Measurements from ENCODE around the gene KRTAP10-7.

DNA sequence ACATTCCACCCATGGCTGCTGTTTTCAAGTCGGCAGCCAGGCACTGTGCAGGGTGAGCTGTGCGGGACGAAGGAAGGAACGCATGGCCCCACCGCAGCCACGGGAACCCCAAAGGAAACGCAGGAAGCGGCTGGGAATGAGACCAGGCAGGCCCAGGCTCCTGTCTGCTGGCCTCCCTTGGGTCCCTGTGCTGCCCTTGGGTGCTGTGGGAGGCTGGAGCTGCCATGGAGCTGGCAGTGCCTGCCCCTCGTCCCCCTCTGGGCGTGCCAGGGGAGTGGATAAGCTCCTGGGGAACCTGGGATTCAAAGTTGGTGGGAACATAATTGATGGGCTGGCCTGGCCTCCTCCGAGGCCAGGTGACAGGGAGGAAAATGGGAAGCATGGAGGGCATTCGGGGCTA lies 32.1 kb upstream of the KRTAP10-7 start:
- no peak for TF ChIP-seq EZH2 (IDR thresholded peaks at IDR 0.05; ENCODE audit: insufficient read depth, poor library complexity, severe bottlenecking)
- TF ChIP-seq EZH2phosphoT487 (IDR thresholded peaks at IDR 0.05; ENCODE audit: insufficient read depth, low read depth): no peak

All from GM23248 (cell line).